HT-29 (cell line): ENCODE data around the gene TGFBRAP1. TPM values are rescaled to one million over a fixed set of nuclear protein-coding genes. Genes with fewer than 3 reads are reported as not detected.

ENCODE experiments used
- DNase-seq: peaks from one replicate; pipeline ENCODE4 v3.0.0-alpha.2; 2015; ENCODE audit warnings: low spot score
- total RNA-seq: library from RNA; depleted of rRNA; stranded (reverse); fragments of >200 nt; shearing (Covaris generic); gene quantifications from 2 replicates; pipeline ENCODE4 v1.2.3, GENCODE V29; 2014; rRNA removed

Gene TGFBRAP1
- total RNA-seq, 1 experiment from 2014 or later = 35.8 TPM

DNA sequence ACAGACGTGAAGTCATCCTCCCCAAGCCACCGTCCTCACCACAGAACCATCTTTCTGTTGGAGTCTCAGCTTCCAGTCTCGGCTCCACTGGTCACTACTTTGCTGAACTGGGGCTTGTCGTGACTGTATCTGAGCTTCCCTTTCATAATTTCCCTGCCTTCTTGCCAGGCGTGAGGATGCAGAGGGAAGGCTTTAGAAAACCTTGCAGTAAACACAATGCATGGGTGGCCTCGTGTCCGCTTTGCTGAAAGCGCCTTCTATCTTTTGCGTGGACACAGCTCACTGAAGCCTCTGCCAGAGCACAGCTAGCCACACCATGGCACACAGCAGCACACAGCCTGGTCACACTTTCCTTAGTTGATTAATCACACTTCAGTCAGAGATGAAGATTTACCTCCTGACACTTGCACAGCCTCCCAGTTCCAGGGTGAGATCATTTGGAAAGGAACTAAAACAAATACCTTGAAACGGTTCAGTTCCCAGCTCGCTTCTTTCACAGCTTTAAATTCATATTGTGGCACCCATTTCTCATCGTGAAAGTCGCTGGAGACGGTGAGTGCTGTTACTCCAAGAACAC is 90.8 kb downstream of the TGFBRAP1 start:
- no peak for DNase-seq

- DNase-seq = no peak
These were observed 92.3 kb downstream of the TGFBRAP1 start for GRCh38 chr2:105237045-105237765.

- DNase-seq = no peak
These were observed 93.5 kb downstream of the TGFBRAP1 start for GRCh38 chr2:105236060-105236424.

DNA sequence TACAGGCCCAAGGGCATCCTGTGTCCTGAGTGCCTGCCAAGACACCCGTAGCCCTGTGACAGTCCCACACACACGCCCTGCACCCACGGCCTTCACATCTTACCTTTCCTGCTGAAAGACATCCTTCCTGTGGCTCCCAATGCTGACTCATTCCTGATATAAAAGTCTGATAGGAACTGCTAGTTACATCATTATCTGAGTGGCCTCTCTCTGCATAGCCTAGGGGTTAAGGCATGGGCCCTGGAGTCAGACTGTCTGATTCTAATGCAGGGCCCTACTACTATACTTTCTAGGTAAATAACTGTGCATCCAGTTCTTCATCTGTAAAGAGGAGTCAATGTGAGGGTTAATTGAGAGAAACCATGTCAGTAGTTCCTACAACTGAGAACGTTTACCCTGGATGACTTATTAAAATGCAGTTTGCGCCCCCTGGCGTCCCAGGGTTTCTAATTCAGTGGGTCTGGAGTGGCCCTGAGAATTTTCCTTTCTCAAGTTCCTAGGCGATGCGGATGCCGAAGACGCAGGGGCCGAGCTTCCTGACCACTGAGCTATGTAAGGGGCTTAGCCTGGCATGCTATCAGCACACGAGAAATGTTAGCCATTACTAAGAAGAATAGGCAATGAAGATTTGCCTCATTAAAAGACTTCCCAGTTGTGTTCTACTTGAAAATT is 94.0 kb downstream of the TGFBRAP1 start:
- peak; percentile 97 for DNase-seq

DNA sequence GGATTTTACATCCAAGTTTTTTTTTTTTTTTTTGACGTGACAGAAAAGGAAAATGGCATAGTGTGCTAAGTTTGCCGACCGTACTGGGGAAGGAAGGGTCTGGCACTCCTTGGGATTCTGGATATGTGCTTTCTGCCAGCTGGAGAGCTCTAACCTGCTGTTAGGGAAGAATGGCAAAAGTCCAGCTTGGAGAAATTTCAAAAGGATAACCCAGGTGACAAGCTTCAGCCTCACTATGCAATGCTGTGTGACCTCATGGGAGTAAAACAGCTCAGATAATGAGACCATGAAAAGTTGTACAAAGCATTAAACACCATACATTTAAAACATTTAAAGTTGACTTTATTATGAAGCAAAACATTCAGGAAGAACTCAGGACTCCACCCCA is 98.3 kb downstream of the TGFBRAP1 start:
- no peak for DNase-seq

- no peak for DNase-seq
These were observed 105.1 kb downstream of the TGFBRAP1 start for GRCh38 chr2:105224444-105224843.

GRCh38 chr2:105220604-105221003 is 108.9 kb downstream of the TGFBRAP1 start:
- no peak for DNase-seq

- DNase-seq = no peak
These were observed 113.8 kb downstream of the TGFBRAP1 start for GRCh38 chr2:105215586-105216192.

Other genes starting within 250 kb of the TGFBRAP1 start
- gene GPR45, start 88.0 kb downstream of the TGFBRAP1 start, total RNA-seq = not detected in 2 replicates
- gene C2orf49, start 7.8 kb upstream of the TGFBRAP1 start, total RNA-seq = 6.7 and 7.7 TPM in 2 replicates
- 56.2 and 56.4 TPM in 2 replicates for gene FHL2, start 69.3 kb upstream of the TGFBRAP1 start, total RNA-seq